DOHH2 (cell line): Measurements from ENCODE around the gene DYRK1B.

Source experiments
- CTCF ChIP-seq: fragments of 200-600 bp; sonication (generic); IDR thresholded peaks from one replicate; pipeline ENCODE4 v1.5.1; 2014; ENCODE audit warnings: antibody characterized with exemption, mild to moderate bottlenecking, low read depth, low read length; ENCODE audit not compliant: poor library complexity, severe bottlenecking
- EZH2phosphoT487 ChIP-seq: fragments of 200-600 bp; sonication (generic); IDR thresholded peaks from 2 replicates; pipeline ENCODE4 v1.6.1; 2017; ENCODE audit warnings: borderline replicate concordance, mild to moderate bottlenecking, antibody characterized with exemption, low read length, moderate library complexity, mixed read lengths

- TF ChIP-seq EZH2phosphoT487: no peak
- no peak for TF ChIP-seq CTCF
Measured at GRCh38 chr19:39864118-39864517, 30.2 kb upstream of the DYRK1B start.
